NB4 (cell line): ENCODE measurements around the gene CFAP46.

Source experiments
- DNase-seq: peaks from one replicate; pipeline ENCODE4 v3.0.0; 2010; ENCODE audit warnings: low read depth
- H3K4me3 ChIP-seq: one replicate; pipeline ENCODE4 v1.5.1; 2011; ENCODE audit warnings: mild to moderate bottlenecking, low read depth, low read length, moderate library complexity
- MYC ChIP-seq: IDR thresholded peaks from 2 replicates; pipeline ENCODE4 v1.6.1; 2011; ENCODE audit warnings: low read depth, low read length
- POLR2A ChIP-seq: IDR thresholded peaks from 2 replicates; pipeline ENCODE4 v1.6.1; 2011; ENCODE audit warnings: mild to moderate bottlenecking; ENCODE audit not compliant: insufficient read length; ENCODE audit errors: extremely low read depth
- TF ChIP-seq, protein P1 (sequence below): IDR thresholded peaks from one replicate; pipeline ENCODE4 v1.5.1; 2012; ENCODE audit warnings: low read depth, low read length
- TF ChIP-seq, protein P2 (sequence below): IDR thresholded peaks from 2 replicates; pipeline ENCODE4 v1.6.1; 2011; ENCODE audit warnings: low read depth, low read length

Gene CFAP46

DNA sequence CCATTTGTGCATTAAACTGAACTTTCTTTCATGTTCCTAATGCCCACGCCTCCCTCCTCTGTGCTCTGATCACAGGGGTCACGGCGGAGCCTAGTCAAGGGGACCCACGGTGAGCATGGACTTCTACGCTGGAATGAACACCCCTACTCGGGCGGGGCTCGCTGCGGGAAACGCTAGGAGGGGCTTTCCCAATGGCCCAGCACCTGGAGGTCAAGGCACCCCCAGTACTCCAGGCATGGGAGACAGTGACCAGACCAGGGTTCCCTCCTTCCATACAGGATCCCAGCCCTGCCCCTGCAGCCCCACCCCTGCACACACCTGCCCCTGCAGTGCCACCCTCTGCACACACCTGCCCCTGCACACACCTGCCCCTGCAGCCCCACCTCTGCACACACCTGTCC is 129.4 kb downstream of the CFAP46 start:
- TF ChIP-seq POLR2A (no peak), MYC (no peak)
- TF ChIP-seq, protein P1, sequence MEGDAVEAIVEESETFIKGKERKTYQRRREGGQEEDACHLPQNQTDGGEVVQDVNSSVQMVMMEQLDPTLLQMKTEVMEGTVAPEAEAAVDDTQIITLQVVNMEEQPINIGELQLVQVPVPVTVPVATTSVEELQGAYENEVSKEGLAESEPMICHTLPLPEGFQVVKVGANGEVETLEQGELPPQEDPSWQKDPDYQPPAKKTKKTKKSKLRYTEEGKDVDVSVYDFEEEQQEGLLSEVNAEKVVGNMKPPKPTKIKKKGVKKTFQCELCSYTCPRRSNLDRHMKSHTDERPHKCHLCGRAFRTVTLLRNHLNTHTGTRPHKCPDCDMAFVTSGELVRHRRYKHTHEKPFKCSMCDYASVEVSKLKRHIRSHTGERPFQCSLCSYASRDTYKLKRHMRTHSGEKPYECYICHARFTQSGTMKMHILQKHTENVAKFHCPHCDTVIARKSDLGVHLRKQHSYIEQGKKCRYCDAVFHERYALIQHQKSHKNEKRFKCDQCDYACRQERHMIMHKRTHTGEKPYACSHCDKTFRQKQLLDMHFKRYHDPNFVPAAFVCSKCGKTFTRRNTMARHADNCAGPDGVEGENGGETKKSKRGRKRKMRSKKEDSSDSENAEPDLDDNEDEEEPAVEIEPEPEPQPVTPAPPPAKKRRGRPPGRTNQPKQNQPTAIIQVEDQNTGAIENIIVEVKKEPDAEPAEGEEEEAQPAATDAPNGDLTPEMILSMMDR: no peak
- TF ChIP-seq, protein P2, sequence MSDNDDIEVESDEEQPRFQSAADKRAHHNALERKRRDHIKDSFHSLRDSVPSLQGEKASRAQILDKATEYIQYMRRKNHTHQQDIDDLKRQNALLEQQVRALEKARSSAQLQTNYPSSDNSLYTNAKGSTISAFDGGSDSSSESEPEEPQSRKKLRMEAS: no peak
- DNase-seq: no peak
- H3K4me3 ChIP-seq: no peak overlapping the region

DNA sequence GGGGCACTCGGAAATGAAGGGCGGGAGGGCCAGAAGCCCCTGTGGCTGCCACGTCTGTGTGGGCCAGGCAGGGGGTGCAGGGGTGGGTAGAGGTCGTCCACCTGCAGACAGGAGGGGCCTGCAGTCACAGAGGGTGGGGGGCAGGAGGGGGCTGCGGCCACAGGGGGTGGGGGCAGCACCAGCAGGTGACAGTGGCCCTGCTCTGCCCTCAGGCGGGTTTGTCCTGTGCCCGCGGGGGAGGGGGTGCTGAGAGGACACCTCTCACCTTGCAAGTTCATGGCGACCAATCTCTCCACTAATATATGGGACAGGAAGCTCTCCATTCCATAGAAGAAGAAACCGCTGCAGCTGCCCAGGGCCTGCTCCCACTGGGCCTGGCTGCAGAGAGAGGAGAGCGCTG is 129.8 kb downstream of the CFAP46 start:
- H3K4me3 ChIP-seq: no peak overlapping the region
- TF ChIP-seq, protein P2: no peak
- TF ChIP-seq, protein P1: no peak
- TF ChIP-seq MYC (no peak), POLR2A (no peak)
- DNase-seq: no peak

DNA sequence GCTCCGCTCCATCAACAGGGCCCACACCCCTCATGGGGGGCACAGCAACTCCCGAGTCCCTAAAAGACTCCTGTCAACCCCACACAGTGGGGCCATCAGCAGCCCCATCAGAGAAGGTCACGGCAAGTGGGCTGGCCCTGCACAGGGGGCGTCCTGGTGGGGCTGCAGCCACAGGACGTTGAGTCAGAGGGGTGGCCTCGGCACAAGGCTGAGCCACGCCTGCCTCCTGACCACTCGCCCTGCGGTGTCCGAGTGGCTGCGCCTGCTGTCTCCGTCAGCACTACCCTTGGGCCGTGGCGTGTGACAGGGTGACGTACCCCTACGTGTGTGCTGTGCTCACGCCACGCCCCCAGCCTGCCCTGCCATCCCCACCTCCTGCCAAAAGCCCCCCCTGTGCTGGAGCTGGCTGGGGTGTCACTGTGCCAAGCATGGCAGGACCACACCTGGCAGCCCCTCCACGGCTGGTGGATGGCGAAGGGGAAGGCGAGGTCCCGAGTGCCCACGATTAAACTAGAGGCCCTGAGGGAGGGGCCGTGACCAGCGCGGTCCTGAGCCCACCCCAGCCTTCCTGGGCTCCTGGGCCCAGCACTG is 130.4 kb downstream of the CFAP46 start:
- H3K4me3 ChIP-seq: no peak overlapping the region
- no peak for TF ChIP-seq MYC
- TF ChIP-seq, protein P2: no peak
- no peak for TF ChIP-seq POLR2A
- TF ChIP-seq, protein P1: no peak
- no peak for DNase-seq

DNA sequence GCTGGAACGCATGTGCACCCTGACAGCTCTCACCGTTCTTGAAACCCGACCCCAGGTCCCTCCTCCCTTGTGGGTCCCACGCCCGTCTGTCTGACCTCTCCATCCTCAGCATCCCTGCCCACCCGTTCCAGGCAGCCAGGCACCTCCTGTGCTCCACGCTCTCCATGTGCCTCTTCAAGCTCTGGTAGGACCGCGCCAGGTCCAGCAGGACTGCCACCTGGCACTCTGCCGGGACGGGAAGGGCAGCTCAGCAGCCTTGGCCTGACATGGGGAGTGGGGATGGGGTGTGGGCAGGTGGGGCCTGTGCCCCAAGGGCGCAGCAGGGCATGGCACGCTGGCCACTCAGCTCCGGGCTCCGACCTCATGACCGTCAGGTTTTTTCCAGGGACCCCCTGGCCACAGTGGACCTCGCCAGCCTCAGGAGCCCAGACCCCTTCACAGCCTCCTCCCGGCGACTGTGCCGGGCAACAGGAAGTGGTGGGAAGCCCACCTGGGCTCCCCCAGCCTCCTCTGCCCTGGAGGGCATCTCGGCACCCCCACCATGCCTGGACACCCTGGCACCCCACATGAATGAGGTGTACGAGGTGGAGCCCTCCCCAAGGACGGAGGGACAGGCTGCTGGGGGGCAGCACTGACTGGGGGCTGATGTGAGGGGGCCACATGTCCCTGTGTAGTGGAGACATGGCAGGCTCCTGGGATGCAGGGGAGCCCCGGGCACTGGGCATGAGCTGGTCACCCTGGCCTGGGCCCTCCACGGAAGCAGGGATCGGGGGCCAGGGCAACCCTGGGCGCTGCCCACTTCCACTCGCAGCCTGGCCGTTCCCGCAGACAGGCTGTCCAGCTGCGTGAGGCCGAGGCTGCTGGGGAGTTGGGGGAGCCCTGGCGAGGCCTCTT is 131.3 kb downstream of the CFAP46 start:
- no peak for DNase-seq
- TF ChIP-seq, protein P2: no peak
- TF ChIP-seq, protein P1: no peak
- TF ChIP-seq POLR2A (no peak), MYC (no peak)
- H3K4me3 ChIP-seq: no peak overlapping the region

DNA sequence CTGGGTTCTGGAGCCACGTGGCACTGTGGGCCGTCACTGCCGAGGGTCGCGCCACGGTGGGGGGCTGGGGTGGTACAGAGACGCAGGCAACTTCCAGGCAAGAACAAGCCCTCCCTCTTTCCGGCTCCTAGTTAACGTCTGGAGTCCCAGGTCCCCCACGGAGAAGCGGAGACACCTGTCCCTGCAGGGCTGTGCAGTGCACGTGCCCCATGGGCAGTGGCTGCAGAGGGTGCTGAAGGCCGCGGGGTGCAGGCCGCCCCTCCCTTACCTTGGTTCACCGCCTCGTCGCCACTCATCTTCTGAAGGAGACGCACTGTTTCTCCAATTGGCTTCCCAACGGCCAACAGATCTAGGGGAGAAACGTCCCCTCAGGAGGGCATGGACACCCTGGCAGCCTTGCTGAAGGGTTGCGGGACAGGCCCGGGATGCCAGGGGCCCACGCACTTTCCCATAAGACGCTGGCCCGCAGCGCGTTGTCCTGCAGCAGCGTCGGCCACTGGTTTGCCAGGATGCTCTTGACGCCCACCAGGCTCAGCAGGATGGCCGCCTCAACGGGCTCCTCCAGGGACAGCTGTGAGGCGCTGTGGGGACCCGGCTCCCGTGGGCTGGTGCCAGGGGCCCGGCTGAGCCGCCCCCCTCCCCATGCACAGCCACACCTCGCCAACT is 132.1 kb downstream of the CFAP46 start:
- no peak overlapping the region for H3K4me3 ChIP-seq
- TF ChIP-seq POLR2A (no peak), MYC (no peak)
- TF ChIP-seq, protein P2: no peak
- TF ChIP-seq, protein P1: no peak
- no peak for DNase-seq
